ENCODE data around the gene RNF220. TPM values are rescaled to one million over a fixed set of nuclear protein-coding genes. Genes with fewer than 3 reads are reported as not detected.

The RNF220 gene
- total RNA-seq, 2 donors from 2014 or later: 85.4 to 124 TPM

GRCh38 chr1:44645476-44646244 is 240.6 kb downstream of the RNF220 start:
- peaks cover 4 to 28% of the 10 kb centered on the region in 2 donors for H3K36me3 ChIP-seq (replicated peaks in 1 of 2; ENCODE audit: insufficient read depth in 1 of 2, low read depth in 2 of 2)
- no peaks in the 10 kb centered on the region for H3K9me3 ChIP-seq
- ATAC-seq (no peak), DNase-seq (no peak)
- TF ChIP-seq POLR2A (IDR thresholded peaks at IDR 0.05) (no peak), CTCF (IDR thresholded peaks at IDR 0.05) (no peak)
- no peak overlapping the region for H3K27ac ChIP-seq
- intact Hi-C loops (cut with DNase I): loop anchor here (10.0 kb wide), 2 partner anchors 271 to 421 kb away; no protein-coding TSS in a partner anchor
- 81 to 93% methylated on average over 13 to 15 of the region's 18 CpGs for WGBS, 2 donors
- no peaks in the 10 kb centered on the region for H3K27me3 ChIP-seq
- no peak overlapping the region for H3K4me3 ChIP-seq
- H3K4me1 ChIP-seq: no peaks in the 10 kb centered on the region

GRCh38 chr1:44646261-44647110 is 241.4 kb downstream of the RNF220 start:
- Histone ChIP-seq H3K36me3 (replicated peaks in 1 of 2; ENCODE audit: insufficient read depth in 1 of 2, low read depth in 2 of 2) (peaks cover 6 to 32% of the 10 kb centered on the region in 2 donors), H3K4me3 (no peak overlapping the region), H3K4me1 (no peaks in the 10 kb centered on the region), H3K27me3 (no peaks in the 10 kb centered on the region), H3K27ac (no peak overlapping the region), H3K9me3 (no peaks in the 10 kb centered on the region)
- intact Hi-C loops (cut with DNase I): loop anchor here (10.0 kb wide), 2 partner anchors 272 to 422 kb away; no protein-coding TSS in a partner anchor
- no peak for ATAC-seq
- DNase-seq: no peak
- 90 to 93% methylated on average over 21 to 28 of the region's 28 CpGs for WGBS, 2 donors
- TF ChIP-seq CTCF (IDR thresholded peaks at IDR 0.05) (no peak), POLR2A (IDR thresholded peaks at IDR 0.05) (no peak)

GRCh38 chr1:44647896-44648295 is 242.8 kb downstream of the RNF220 start:
- Histone ChIP-seq H3K4me1 (no peaks in the 10 kb centered on the region), H3K36me3 (replicated peaks in 1 of 2; ENCODE audit: insufficient read depth in 1 of 2, low read depth in 2 of 2) (peaks cover 6 to 32% of the 10 kb centered on the region in 2 donors)
- WGBS, 2 donors: 77 to 88% methylated on average over 2 of the region's 2 CpGs

More at GRCh38 chr1:44647896-44648295, 242.8 kb downstream of the RNF220 start:
- ATAC-seq (no peak), DNase-seq (no peak)
- H3K9me3 ChIP-seq: no peaks in the 10 kb centered on the region
- intact Hi-C loops (cut with DNase I): loop anchor here (10.0 kb wide), 2 partner anchors 273 to 423 kb away; no protein-coding TSS in a partner anchor
- no peak overlapping the region for H3K4me3 ChIP-seq
- H3K27ac ChIP-seq: no peak overlapping the region
- no peak for TF ChIP-seq POLR2A (IDR thresholded peaks at IDR 0.05)
- TF ChIP-seq CTCF (IDR thresholded peaks at IDR 0.05): no peak
- H3K27me3 ChIP-seq: no peaks in the 10 kb centered on the region

Data from body of pancreas (tissue), 4 donors.